ENCODE results near the gene MAP2K7. TPM values are rescaled to one million over a fixed set of nuclear protein-coding genes. Genes with fewer than 3 reads are reported as not detected.

The MAP2K7 gene
- total and polyA plus RNA-seq, 2 of the 4 experiments (the other 2 are of a cell fraction) = 4.1 to 15.6 TPM

DNA sequence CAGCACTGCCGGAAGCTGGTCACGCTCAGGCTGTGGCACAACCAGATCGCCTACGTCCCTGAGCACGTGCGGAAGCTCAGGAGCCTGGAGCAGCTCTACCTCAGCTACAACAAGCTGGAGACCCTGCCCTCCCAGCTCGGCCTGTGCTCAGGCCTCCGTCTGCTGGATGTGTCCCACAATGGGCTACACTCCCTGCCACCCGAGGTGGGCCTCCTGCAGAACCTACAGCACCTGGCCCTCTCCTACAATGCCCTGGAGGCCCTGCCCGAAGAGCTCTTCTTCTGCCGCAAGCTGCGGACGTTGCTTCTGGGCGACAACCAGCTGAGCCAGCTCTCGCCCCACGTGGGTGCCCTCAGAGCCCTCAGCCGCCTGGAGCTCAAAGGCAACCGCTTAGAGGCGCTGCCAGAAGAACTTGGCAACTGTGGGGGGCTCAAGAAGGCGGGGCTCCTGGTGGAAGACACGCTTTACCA lies 3.2 kb upstream of the MAP2K7 start:
- H3K4ac ChIP-seq (ENCODE audit: low read depth, low read length) = no peak overlapping the region
- intact Hi-C loops (cut with micrococcal nuclease) = no loop called here
- H2AFZ ChIP-seq (replicated peaks; ENCODE audit: low read length, poor library complexity) = no peak overlapping the region
- H3K36me3 ChIP-seq (ENCODE audit: control insufficient read depth, insufficient read depth, low read length) = peaks cover 16% of the 10 kb centered on the region
- no peak overlapping the region for H2BK120ac ChIP-seq (ENCODE audit: low read depth, low read length)
- H4K5ac ChIP-seq (ENCODE audit: low read depth, low read length) = no peak overlapping the region
- H4K20me1 ChIP-seq (ENCODE audit: insufficient read depth, low read length) = peaks cover 14% of the 10 kb centered on the region
- dilution Hi-C loops (cut with HindIII; ENCODE audit: low sequenced_read_pairs, unreplicated experiment) = no loop called here
- H2AK5ac ChIP-seq (ENCODE audit: low read depth, low read length) = no peak overlapping the region
- H3K9me1 ChIP-seq (ENCODE audit: insufficient read depth, low read length) = peaks cover 11% of the 10 kb centered on the region
- H3K56ac ChIP-seq (ENCODE audit: extremely low read depth, insufficient read depth, low read length) = no peak overlapping the region
- H3K79me1 ChIP-seq (ENCODE audit: low read depth in 1 of 2, low read length in 2 of 2) = peaks cover 10 to 27% of the 10 kb centered on the region in 2 experiments; a peak in 3 of 4 replicates
- H3K4me3 ChIP-seq (ENCODE audit: insufficient read depth, low read depth, low read length) = no peak overlapping the region
- no peak overlapping the region for H4K91ac ChIP-seq (ENCODE audit: insufficient read depth, low read depth, low read length)
- no peak overlapping the region for H3K14ac ChIP-seq (replicated peaks; ENCODE audit: low read depth, low read length)
- in situ Hi-C loops (cut with MboI; ENCODE audit: low sequenced_read_pairs) = no loop called here
- no peak overlapping the region for H2BK20ac ChIP-seq (ENCODE audit: low read depth, low read length)
- no peak overlapping the region for H3K27ac ChIP-seq (ENCODE audit: insufficient read depth, low read length)
- H3K27me3 ChIP-seq (ENCODE audit: control insufficient read depth, insufficient read depth, low read length) = no peaks in the 10 kb centered on the region
- CTCF ChIA-PET = no interaction called here
- 66% methylated on average over 11 of the region's 21 CpGs; no CpG with 5 or more reads in 1 of the 2 experiments for WGBS, 2 experiments (ENCODE audit: extremely low coverage in 2 of 2, insufficient read length in 1 of 2)
- ATAC-seq (ENCODE audit: low read depth) (no peak), DNase-seq (no peak)
- no TSS peak for BruUV-seq (replicated peaks)
- H3K4me2 ChIP-seq (ENCODE audit: low read depth, low read length) = no peak overlapping the region
- no peak overlapping the region for H2BK5ac ChIP-seq (ENCODE audit: low read depth, low read length, poor library complexity, severe bottlenecking)
- H3K18ac ChIP-seq (ENCODE audit: low read depth, low read length) = no peak overlapping the region
- POLR2A ChIA-PET (ENCODE audit: unreplicated experiment) = interaction anchor here (0.5 to 0.7 kb wide), 2 partner anchors 14 to 21 kb away, joined by 3 to 9 read pairs; no protein-coding TSS in a partner anchor
- H2BK15ac ChIP-seq (ENCODE audit: low read depth, low read length) = no peak overlapping the region
- H3K23ac ChIP-seq (ENCODE audit: low read depth, low read length) = no peak overlapping the region
- H3K9ac ChIP-seq (ENCODE audit: low read depth, low read length) = no peak overlapping the region
- H3K4me1 ChIP-seq (ENCODE audit: control insufficient read depth, insufficient read depth, low read length) = peaks cover 10% of the 10 kb centered on the region
- TF ChIP-seq CEBPB (IDR thresholded peaks at IDR 0.05; ENCODE audit: low read depth, low read length) = no peak
- no peak for TF ChIP-seq RFX5 (IDR thresholded peaks at IDR 0.05; ENCODE audit: low read depth, low read length)
- no peak for TF ChIP-seq NFE2L2 (IDR thresholded peaks at IDR 0.05; ENCODE audit: low read depth, low read length)
- TF ChIP-seq, protein P1, sequence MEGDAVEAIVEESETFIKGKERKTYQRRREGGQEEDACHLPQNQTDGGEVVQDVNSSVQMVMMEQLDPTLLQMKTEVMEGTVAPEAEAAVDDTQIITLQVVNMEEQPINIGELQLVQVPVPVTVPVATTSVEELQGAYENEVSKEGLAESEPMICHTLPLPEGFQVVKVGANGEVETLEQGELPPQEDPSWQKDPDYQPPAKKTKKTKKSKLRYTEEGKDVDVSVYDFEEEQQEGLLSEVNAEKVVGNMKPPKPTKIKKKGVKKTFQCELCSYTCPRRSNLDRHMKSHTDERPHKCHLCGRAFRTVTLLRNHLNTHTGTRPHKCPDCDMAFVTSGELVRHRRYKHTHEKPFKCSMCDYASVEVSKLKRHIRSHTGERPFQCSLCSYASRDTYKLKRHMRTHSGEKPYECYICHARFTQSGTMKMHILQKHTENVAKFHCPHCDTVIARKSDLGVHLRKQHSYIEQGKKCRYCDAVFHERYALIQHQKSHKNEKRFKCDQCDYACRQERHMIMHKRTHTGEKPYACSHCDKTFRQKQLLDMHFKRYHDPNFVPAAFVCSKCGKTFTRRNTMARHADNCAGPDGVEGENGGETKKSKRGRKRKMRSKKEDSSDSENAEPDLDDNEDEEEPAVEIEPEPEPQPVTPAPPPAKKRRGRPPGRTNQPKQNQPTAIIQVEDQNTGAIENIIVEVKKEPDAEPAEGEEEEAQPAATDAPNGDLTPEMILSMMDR (conservative IDR thresholded peaks at IDR 0.05; ENCODE audit: low read depth, low read length) = no peak
- no peak for TF ChIP-seq POLR2A (IDR thresholded peaks at IDR 0.05; ENCODE audit: low read depth, low read length)
- H3K9me3 ChIP-seq (ENCODE audit: control insufficient read depth, insufficient read depth, low read length) = no peaks in the 10 kb centered on the region
- no peak overlapping the region for H2AK9ac ChIP-seq (replicated peaks; ENCODE audit: low read depth, low read length, poor library complexity)
- no peak overlapping the region for H4K8ac ChIP-seq (ENCODE audit: low read depth in 2 of 2, low read length in 2 of 2)
